HCT116 (cell line): ENCODE data around the gene PAOX. TPM values are rescaled to one million over a fixed set of nuclear protein-coding genes. Genes with fewer than 3 reads are reported as not detected.

Experiments
- ATAC-seq: fragments of 200-7000 bp; cut with Tn5 transposase; 2 replicates; pipeline ENCODE4 v1.9.1; 2020; ENCODE audit warnings: mild to moderate bottlenecking, moderate library complexity
- BruUV-seq: library from RNA; stranded (reverse); fragments of 400-500 nt; replicated peaks from 2 replicates; lab custom pipeline; 2021; lab: Mats Ljungman, UMichigan
- CTCF ChIA-PET: fragments of 300-600 bp; sonication (Branson Sonifier 250); formaldehyde crosslinking; loops from one replicate; lab custom pipeline; 2021; ENCODE audit warnings: antibody characterized with exemption; lab: Charles Lee
- POLR2A ChIA-PET: fragments of 300-600, 350-600 bp; sonication (Branson Sonifier 250); formaldehyde crosslinking; loops from one replicate; lab custom pipeline; 2021; ENCODE audit warnings: antibody characterized with exemption; lab: Charles Lee
- RAD21 ChIA-PET, 2 experiments: fragments of 300-600 bp; sonication (Branson Sonifier 250); formaldehyde crosslinking; loops; one replicate each; lab custom pipeline; 2023; ENCODE audit warnings: low total read pairs in 2 of 2; ENCODE audit not compliant: uncharacterized antibody in 2 of 2, unreplicated experiment in 2 of 2, low non-redundant PET in 1 of 2; lab: Charles Lee
- DNase-seq: peaks from one replicate; pipeline ENCODE4 v3.0.0-alpha.2; 2010; ENCODE audit warnings: low read depth, low spot score
- H2AFZ ChIP-seq: fragments of 200-600 bp; shearing (Covaris generic), sonication (generic); 2 replicates; pipeline ENCODE4 v1.6.1; 2017; ENCODE audit warnings: low read depth, mixed run types, mixed read lengths, antibody characterized with exemption, low read length; ENCODE audit not compliant: poor library complexity, severe bottlenecking
- H3K27ac ChIP-seq: 2 replicates; pipeline ENCODE4 v1.5.1; 2012; ENCODE audit warnings: low read depth, low read length
- H3K27me3 ChIP-seq: fragments of 200-600 bp; sonication (generic); 2 replicates; pipeline ENCODE4 v1.6.1; 2016; ENCODE audit warnings: mixed run types, low read length, mixed read lengths; ENCODE audit not compliant: insufficient read depth
- H3K36me3 ChIP-seq, 2 experiments: fragments of 200-500 bp in 1 of 2; fragments of 200-600 bp in 1 of 2; sonication (Bioruptor generic) in 1 of 2; sonication (generic) in 1 of 2; 2 replicates each; pipeline versions ENCODE4 v1.5.1 to v1.6.1; 2014 to 2016; ENCODE audit warnings: low read length in 2 of 2, inconsistent platforms in 1 of 2, mixed read lengths in 1 of 2, mixed run types in 1 of 2; ENCODE audit not compliant: insufficient read depth in 2 of 2, control insufficient read depth in 1 of 2
- H3K4me1 ChIP-seq, 2 experiments: fragments of 200-600 bp in 1 of 2; sonication (generic) in 1 of 2; 2 replicates each; pipeline versions ENCODE4 v1.5.1 to v1.6.1; 2012 to 2017; ENCODE audit warnings: low read length in 2 of 2, inconsistent platforms in 1 of 2, mild to moderate bottlenecking in 1 of 2, mixed read lengths in 1 of 2, mixed run types in 1 of 2, moderate library complexity in 1 of 2; ENCODE audit not compliant: insufficient read depth in 2 of 2, control insufficient read depth in 1 of 2
- H3K4me2 ChIP-seq: fragments of 200-600 bp; sonication (generic); 2 replicates; pipeline ENCODE4 v1.6.1; 2017; ENCODE audit warnings: mixed run types, low read length, mixed read lengths
- H3K4me3 ChIP-seq, 2 experiments: fragments of 200-600 bp in 1 of 2; sonication (generic) in 1 of 2; replicated peaks in 1 of 2; 2 replicates each; pipeline ENCODE4 v1.5.1; 2011 to 2016; ENCODE audit warnings: low read length in 2 of 2, control low read depth in 1 of 2, low read depth in 1 of 2, mild to moderate bottlenecking in 1 of 2, mixed read lengths in 1 of 2, mixed run types in 1 of 2
- H3K79me2 ChIP-seq: fragments of 200-600 bp; sonication (generic); 2 replicates; pipeline ENCODE4 v1.6.1; 2017; ENCODE audit warnings: mild to moderate bottlenecking, mixed run types, low read length, moderate library complexity, mixed read lengths; ENCODE audit not compliant: insufficient read depth
- H3K9ac ChIP-seq: fragments of 200-600 bp; sonication (generic); 2 replicates; pipeline ENCODE4 v1.6.1; 2016; ENCODE audit warnings: low read length, mixed read lengths
- H3K9me2 ChIP-seq: fragments of 200-600 bp; sonication (generic), shearing (Covaris generic); 2 replicates; pipeline ENCODE4 v1.6.1; 2017; ENCODE audit warnings: mixed run types, mild to moderate bottlenecking, moderate library complexity; ENCODE audit not compliant: insufficient read depth
- H3K9me3 ChIP-seq, 2 experiments: fragments of 200-500 bp in 1 of 2; fragments of 200-600 bp in 1 of 2; sonication (Bioruptor generic) in 1 of 2; sonication (generic) in 1 of 2; 2 replicates each; pipeline ENCODE4 v1.6.1; 2014 to 2017; ENCODE audit warnings: low read length in 2 of 2, mixed read lengths in 2 of 2, inconsistent platforms in 1 of 2, low read depth in 1 of 2, mild to moderate bottlenecking in 1 of 2, mixed run types in 1 of 2, moderate library complexity in 1 of 2; ENCODE audit not compliant: control insufficient read depth in 1 of 2, insufficient read depth in 1 of 2
- H4K20me1 ChIP-seq: fragments of 200-600 bp; sonication (generic), shearing (Covaris generic); 2 replicates; pipeline ENCODE4 v1.6.1; 2017; ENCODE audit warnings: mixed run types, mild to moderate bottlenecking, moderate library complexity; ENCODE audit not compliant: insufficient read depth
- EZH2phosphoT487 ChIP-seq: fragments of 200-600 bp; IDR thresholded peaks from 2 replicates; pipeline ENCODE4 v1.6.1; 2018; ENCODE audit warnings: antibody characterized with exemption, borderline replicate concordance
- FOSL1 ChIP-seq: IDR thresholded peaks from 2 replicates; pipeline ENCODE4 v1.6.1; 2012; ENCODE audit warnings: low read depth
- POLR2AphosphoS5 ChIP-seq: IDR thresholded peaks from 2 replicates; pipeline ENCODE4 v1.6.1; 2011; ENCODE audit warnings: mild to moderate bottlenecking, low read depth, low read length, moderate library complexity
- RAD21 ChIP-seq: IDR thresholded peaks from 2 replicates; pipeline ENCODE4 v1.6.1; 2012; ENCODE audit warnings: low read depth, mild to moderate bottlenecking
- intact Hi-C: fragments of 100-400 bp; cut with micrococcal nuclease; formaldehyde crosslinking; loops from 2 replicates; pipeline ENCODE4 v1.10.0; 2022
- total RNA-seq: library from RNA; stranded (reverse); gene quantifications from one replicate; pipeline ENCODE4 v1.2.1, GENCODE V29; 2021; ENCODE audit not compliant: unreplicated experiment
- TF ChIP-seq, protein P1 (sequence below): IDR thresholded peaks from 2 replicates; pipeline ENCODE4 v1.6.1; 2011; ENCODE audit warnings: mild to moderate bottlenecking, low read length, moderate library complexity; ENCODE audit not compliant: insufficient replicate concordance; ENCODE audit errors: extremely low read depth
- TF ChIP-seq, protein P2 (sequence below): IDR thresholded peaks from 2 replicates; pipeline ENCODE4 v1.6.1; 2012
- TF ChIP-seq, protein P3 (sequence below): IDR thresholded peaks from 2 replicates; pipeline ENCODE4 v1.6.1; 2012

PAOX gene
- total RNA-seq, 1 experiment from 2014 or later = 3.5 TPM

DNA sequence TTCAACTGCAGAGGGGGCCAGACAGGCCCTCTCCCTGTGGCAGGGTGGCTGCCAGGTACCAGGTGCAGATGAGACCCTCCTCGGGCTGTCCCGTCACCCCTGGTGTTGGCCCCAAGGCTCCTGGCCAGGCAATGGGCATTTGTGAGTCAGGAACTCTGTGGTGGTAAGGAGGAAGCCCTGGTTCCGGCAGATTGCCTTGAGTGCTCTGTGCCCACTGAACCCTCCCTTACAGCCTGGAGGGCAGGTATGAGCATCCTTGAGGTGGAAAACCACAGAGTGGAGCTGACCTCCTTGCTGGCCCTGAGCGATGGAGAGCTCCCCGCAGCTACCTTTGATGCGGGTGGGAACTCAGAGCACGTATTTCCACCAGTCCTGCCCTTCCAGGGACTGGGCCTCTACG is 2.0 kb downstream of the PAOX start:
- no peaks in the 10 kb centered on the region for H3K27me3 ChIP-seq
- H3K4me1 ChIP-seq = peaks cover 0 to 6% of the 10 kb centered on the region in 2 experiments; a peak in 1 of 4 replicates
- H3K36me3 ChIP-seq = no peaks in the 10 kb centered on the region
- H3K9me2 ChIP-seq = no peaks in the 10 kb centered on the region
- RAD21 ChIA-PET = no interaction called here
- H3K9ac ChIP-seq = no peak overlapping the region
- H3K4me3 ChIP-seq = no peak overlapping the region
- no peak for ATAC-seq
- POLR2A ChIA-PET = no interaction called here
- BruUV-seq = TSS peak; percentile 38
- no peak for TF ChIP-seq RAD21
- TF ChIP-seq, protein P1, sequence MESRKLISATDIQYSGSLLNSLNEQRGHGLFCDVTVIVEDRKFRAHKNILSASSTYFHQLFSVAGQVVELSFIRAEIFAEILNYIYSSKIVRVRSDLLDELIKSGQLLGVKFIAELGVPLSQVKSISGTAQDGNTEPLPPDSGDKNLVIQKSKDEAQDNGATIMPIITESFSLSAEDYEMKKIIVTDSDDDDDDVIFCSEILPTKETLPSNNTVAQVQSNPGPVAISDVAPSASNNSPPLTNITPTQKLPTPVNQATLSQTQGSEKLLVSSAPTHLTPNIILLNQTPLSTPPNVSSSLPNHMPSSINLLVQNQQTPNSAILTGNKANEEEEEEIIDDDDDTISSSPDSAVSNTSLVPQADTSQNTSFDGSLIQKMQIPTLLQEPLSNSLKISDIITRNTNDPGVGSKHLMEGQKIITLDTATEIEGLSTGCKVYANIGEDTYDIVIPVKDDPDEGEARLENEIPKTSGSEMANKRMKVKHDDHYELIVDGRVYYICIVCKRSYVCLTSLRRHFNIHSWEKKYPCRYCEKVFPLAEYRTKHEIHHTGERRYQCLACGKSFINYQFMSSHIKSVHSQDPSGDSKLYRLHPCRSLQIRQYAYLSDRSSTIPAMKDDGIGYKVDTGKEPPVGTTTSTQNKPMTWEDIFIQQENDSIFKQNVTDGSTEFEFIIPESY = no peak
- TF ChIP-seq EZH2phosphoT487 = no peak
- no peak for TF ChIP-seq POLR2AphosphoS5
- TF ChIP-seq FOSL1 = no peak
- TF ChIP-seq, all 23 proteins: peak for 0
- H2AFZ ChIP-seq = no peak overlapping the region
- H3K9me3 ChIP-seq = no peaks in the 10 kb centered on the region
- CTCF ChIA-PET = no interaction called here
- no peaks in the 10 kb centered on the region for H4K20me1 ChIP-seq
- intact Hi-C loops = no loop called here
- no peak overlapping the region for H3K4me2 ChIP-seq
- DNase-seq = no peak
- no peaks in the 10 kb centered on the region for H3K79me2 ChIP-seq
- H3K27ac ChIP-seq = no peak overlapping the region

DNA sequence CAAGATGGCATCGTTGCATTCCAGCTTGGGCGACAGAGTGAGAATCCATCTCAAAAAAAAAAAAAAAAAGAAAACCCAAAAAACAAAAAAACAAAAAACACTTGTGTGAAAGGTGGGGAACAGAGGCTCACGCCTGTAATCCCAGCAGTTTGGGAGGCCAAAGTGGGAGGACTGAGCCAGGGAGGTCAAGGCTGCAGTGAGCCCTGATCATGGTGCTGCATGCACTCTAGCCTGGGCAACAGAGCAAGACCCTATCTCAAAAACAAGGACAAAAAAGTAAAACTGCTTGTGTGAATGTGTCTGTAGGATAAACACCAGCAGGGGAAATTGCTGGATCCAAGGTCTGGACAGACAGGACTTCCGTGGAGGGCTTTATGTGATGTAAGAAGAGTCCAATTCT is 4.5 kb downstream of the PAOX start:
- no TSS peak for BruUV-seq

More for the DNA sequence above, 4.5 kb downstream of the PAOX start:
- intact Hi-C loops = no loop called here
- H3K27ac ChIP-seq = no peak overlapping the region
- H4K20me1 ChIP-seq = no peaks in the 10 kb centered on the region
- H3K9me3 ChIP-seq = no peaks in the 10 kb centered on the region
- no peak for DNase-seq
- H3K79me2 ChIP-seq = no peaks in the 10 kb centered on the region
- no peak overlapping the region for H3K9ac ChIP-seq
- no peaks in the 10 kb centered on the region for H3K27me3 ChIP-seq
- ChIA-PET POLR2A (no interaction called here), RAD21 (no interaction called here), CTCF (no interaction called here)
- no peak overlapping the region for H3K4me2 ChIP-seq
- H3K4me3 ChIP-seq = no peak overlapping the region
- H3K36me3 ChIP-seq = no peaks in the 10 kb centered on the region
- H3K9me2 ChIP-seq = no peaks in the 10 kb centered on the region
- no peak overlapping the region for H2AFZ ChIP-seq
- no peaks in the 10 kb centered on the region for H3K4me1 ChIP-seq
- no peak for ATAC-seq
- TF ChIP-seq, protein P2, sequence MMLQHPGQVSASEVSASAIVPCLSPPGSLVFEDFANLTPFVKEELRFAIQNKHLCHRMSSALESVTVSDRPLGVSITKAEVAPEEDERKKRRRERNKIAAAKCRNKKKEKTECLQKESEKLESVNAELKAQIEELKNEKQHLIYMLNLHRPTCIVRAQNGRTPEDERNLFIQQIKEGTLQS = no peak
- TF ChIP-seq, protein P3, sequence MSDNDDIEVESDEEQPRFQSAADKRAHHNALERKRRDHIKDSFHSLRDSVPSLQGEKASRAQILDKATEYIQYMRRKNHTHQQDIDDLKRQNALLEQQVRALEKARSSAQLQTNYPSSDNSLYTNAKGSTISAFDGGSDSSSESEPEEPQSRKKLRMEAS = no peak
